NCI-H2107 treated with DMSO at 0.1 percent for 48 hours (cell line): ENCODE measurements around the gene PKD2.
A peak's percentile ranks its signal among the peaks of the same experiment; 100 is the strongest.
"Not testable (repeated sequence)": the region's sequence is repeated elsewhere in the genome, so short reads cannot be mapped to it uniquely, and the experiment has no call there.

ENCODE experiments used
- DNase-seq: peaks from one replicate; lab custom pipeline; 2025; ENCODE audit not compliant: unreplicated experiment; lab: John Stamatoyannopoulos, UW

The PKD2 gene

DNA sequence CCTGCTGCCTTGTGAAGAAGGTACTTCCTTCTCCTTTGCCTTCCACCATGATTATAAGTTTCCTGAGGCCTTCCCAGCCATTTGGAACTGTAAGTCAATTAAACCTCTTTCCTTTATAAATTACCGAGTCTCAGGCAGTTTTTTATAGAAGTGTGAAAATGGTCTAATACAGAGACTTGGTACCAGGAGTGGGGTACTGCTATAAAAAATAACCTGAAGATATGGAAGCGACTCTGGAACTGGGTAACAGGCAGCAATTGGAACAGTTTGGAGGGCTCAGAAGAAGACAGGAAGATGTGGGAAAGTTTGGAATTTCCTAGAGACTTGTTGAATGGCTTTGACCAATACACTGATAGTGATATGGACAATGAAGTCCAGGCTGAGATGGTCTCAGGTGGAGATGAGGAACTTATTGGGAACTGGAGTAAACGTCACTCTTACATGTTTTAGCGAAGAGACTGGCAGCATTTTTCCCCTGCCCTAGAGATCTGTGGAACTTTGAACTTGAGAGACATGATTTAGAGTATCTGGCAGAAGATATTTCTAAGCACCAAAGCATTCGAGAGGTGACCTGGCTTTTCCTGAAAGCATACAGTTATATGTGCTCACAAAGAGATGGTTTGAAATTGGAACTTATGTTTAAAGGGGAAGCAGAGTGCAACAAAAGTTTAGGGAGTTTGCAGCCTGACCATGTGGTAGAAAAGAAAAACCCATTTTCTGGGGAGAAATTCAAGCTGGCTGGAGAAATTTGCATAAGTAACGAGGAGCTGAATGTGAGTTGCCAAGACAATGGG lies 18.6 kb downstream of the PKD2 start:
- not testable (repeated sequence) for DNase-seq

DNA sequence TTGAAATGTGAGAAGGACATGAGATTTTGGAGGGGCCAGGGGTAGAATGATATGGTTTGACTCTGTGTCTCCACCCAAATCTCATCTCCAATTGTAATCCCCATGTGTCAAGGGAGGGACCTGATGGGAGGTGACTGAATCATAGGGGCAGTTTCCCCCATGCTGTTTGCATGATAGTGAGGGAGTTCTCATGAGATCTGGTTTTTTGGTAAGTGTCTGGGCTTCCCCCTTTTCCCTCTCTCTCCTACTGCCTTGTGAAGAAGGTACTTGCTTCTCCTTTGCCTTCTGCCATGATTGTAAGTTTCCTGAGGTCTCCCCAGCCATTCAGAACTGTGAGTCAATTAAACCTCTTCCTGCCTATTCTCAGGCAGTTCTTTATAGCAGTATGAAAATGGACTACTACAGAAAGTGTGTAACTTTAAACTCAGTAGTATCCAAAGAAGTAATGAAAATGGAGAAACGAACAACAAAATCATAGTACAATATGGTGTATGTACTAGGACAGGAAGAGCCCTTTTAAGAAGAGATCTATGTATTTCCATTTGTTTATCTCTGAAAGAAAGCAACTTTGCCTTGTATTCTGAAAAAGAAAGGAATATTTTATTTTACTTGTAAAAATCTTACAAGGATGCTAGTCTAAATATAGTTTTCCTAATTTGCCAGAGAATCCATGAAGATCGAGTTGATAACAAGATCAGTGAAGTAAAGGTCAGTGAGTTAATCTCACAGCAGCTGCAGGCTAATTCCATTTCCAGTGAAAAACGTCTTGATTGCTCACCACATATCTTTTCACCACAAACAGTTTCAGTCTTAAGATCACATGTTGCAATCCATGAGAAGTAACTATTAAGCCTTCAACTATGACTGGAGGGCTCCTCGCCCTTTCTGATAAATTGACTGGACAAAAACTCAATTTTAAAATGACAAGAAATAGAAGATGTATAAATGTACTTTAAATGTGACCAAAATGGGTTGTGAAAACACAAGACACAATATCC lies 20.5 kb downstream of the PKD2 start:
- DNase-seq = no peak

DNA sequence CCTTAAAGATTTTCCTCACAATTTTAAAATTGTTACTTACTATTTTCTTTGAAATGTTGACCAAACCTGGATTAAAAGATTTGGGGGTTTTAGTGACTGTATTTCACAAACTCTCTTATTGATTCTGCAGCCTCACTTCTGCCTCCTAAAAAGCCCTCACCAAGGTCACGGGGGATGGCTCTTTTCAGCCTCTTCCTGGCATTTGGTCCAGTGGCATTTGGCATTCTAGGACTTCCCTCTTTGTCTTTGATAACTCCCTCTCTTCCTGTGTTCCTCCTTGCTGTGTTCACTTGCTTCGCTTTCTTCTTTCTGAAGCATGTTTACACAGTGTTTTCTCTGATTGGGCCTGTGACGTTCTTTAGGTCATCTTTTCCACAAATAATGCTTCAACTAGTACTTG lies 21.5 kb downstream of the PKD2 start:
- DNase-seq = no peak

DNA sequence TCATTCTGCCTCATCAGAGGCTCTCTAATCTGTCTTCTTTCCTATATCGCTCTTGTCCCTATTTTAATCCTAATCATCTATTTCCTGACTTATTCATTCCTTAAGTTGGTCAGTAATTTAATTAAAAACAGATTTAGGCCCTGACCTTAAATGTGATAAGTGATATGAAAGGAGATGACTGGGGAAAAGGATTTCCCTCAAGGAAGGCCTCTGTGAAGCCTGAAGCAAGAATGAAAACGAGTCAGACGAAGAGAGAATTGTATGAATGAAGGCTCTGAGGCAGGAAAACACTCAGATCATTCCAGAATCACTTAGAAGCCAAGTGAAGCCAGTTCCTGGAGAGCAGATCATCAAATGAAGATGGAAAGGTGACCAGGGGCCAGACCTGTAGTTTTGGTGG lies 22.1 kb downstream of the PKD2 start:
- DNase-seq = no peak

DNA sequence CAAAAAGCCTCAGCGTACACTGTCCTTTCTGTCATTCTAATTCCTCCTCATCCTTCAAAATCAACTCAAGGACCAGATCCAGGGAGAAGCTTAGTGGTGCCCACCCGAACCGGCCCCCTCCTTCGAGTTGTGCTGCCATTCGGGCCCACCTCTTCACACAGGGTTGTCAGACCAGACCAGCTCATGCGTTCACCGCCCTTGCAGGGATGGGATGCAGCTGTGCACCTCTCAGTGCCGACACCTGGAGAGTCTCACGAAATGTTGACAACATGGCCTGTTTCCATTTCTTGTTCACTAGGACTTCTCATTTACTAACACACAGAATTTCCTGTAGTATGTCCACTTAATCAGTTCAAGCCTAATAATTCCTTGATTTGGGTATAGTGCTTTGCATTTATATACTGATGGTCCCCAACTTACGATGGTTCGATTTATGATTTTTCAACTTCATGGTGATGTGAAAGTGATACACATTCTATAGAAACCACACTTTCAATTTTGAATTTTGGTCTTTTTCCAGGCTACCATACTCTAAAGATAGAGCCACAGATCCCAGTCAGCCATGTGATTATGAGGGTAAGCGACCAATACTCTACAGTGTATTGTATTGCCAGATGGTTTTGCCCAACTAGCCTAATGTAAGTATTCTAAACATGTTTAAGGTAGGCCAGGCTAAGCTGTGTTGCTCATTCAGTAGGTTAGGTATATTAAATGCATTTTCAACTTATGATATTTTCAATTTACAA lies 23.3 kb downstream of the PKD2 start:
- DNase-seq = no peak

DNA sequence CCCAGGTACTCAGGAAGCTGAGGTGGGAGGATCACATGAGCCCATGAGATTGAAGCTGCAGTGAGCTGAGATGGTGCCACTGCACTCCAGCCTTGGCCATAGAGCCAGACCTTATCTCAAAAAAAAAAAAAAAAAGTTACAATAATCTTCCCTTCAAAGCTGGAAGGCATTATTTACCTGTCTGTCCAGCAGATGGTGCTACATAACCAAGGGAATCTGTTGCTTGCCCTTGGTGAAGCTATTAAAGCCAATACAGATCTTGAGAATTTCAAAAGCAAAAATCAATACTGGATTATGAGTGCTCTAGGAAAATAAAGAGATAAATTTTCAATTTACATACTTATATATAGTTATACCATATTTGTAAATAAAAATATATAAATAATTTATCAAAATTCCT lies 25.9 kb downstream of the PKD2 start:
- no peak for DNase-seq

DNA sequence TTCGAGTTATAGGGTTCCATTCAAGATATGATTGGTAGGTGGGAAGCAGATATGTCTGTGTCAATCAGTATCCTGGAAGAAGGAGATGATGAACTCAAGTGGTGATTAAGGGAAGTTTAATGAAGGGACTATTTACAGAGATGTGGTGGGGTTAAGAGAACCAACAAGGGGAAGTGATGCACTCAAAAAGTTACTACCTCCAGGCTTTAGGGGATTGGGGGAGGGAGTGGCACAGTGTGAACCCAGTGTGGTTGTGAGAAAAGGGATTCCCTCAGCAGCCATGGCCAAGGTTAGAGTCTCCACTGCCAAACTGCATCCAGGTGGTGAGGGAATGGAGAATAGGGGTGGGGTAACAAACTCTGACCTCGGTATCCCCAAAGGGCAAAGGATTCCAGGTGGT lies 27.9 kb downstream of the PKD2 start:
- DNase-seq = no peak

DNA sequence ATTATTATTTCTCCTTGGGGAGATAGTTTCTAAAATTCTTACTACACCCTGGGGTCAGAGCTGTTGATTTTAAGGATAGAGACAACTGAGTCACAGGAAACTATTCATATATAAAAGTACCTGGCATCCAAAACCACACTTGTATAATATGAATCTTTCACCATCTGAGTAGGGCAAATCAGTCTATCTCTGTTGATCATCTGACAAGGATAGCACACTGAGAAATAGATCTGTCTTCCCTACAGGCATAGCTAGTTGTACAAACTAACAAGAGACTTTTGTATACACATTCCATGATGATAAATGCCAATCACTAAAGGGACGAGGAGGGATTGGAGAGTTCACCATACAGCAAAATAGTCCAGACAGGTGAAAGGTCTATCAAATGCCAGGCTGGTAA lies 30.0 kb downstream of the PKD2 start:
- no peak for DNase-seq

DNA sequence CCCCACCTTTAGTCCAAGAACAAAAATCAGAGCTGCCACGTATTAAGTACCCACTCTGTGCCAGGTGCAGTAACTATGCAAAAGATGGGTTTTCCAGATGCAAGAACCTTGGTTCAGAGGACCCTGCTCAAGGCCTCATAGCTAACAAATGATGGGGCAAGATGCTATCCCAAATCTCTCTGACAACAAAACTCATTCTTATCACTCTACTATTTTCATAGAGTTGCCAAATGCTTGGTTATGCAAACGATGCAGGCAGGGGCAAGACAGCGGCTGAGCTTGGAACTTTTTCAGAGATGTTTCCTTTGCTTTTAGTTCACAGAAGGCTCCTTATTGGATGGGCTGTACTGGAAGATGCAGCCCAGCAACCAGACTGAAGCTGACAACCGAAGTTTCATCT lies 30.5 kb downstream of the PKD2 start:
- no peak for DNase-seq

DNA sequence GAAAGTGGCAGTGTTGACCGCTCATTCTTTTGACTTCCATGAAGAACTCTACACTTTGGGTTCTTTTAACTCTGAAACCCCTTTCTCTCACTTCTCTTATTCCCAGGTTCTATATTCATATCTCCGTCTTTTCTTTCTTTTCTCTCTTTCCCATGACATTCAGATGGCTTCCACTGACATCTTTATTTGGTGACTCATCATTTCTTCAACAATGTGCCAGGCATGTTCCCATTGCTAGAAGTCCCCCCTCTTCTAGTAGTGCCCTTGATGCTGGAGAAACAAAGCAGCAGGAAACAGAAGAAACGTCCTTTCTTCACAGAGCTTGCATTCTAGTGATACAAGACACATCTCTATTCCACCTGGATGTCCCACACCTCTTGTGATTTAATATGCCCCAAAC lies 33.3 kb downstream of the PKD2 start:
- DNase-seq = no peak

DNA sequence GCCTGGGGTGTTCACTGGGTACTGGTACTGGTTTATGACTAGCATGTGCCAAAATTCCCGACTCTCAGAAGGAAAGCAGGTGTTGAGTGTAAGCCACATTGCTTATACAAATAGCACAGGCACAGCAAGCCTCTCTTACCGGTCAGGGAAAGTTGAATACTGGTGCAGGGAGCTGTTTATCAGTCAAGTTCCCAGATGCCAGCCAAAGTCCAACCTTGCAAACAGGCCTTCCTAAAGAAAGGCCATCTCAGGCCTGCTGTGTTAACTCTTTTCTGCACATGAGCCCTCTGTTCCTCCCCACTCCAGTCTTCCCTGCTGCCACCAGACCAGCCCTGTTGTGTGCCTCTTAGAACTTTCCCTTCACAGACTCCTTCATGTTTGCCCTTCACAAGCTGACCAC lies 34.2 kb downstream of the PKD2 start:
- no peak for DNase-seq

DNA sequence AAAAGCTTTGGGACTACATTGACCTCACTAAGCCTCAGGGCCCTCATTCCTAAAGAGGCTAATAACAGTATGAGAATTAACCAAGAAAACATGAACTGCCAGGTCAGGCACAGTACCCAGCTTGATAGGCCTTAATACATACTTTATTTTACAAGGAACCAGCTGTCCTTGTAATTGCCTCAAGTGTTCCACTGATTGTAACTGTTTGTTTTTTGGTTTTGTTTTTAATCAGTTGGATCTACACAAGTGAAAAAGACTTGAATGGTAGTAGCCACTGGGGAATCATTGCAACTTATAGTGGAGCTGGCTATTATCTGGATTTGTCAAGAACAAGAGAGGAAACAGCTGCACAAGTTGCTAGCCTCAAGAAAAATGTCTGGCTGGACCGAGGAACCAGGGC lies 35.6 kb downstream of the PKD2 start:
- no peak for DNase-seq

DNA sequence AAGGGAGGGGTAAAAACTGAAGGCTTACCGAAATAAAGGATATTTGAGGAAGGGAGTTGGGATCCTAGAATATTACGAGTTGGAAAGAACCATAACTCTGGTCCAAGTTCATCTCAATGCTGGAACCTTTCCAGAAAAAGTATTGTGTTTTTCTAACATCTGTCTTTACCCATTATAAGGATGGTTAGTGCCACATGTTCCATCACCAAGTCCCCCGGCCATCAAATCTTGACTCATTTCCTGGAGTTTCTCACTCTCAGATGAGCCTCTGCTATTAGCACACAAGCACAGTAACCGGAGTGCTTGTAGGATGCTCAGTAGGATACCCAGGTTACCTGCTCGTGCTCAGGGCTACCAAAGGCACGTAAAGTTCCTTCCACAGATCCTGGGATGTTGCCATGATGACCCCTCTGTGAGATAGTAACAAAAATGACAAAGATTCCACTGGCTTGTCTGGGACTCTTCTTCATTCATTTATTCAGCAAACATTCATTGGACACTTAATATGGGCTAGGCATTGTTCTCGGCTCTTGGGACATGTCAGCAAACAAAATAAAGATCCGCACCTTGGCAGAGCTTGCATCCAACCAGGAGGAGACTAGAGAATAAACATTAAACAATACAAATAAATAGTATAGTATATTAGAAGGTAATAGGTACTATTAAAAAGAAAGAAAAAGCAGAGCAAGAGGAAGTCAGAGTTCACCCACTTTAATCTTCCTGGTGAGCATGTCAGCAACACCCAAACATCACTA lies 36.3 kb downstream of the PKD2 start:
- DNase-seq = no peak

DNA sequence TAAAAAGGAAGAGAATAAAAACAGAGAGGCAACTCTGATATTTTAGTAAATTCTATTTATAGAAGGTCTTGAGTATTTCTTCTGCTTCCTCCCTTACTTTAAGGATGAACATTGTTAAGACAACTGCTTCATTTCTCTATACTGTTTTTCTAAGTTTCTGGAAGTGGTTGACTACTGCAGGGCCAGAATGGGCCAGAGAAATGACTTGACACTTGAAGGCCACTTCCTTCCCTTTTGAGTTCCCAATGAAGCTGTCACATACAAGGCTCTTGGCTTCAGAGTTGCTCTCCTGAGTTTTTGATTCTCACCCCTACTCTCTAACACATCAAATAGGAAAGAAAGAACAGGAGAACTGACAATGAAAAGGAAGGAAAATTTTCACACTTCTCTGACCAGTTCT lies 37.6 kb downstream of the PKD2 start:
- DNase-seq = no peak

DNA sequence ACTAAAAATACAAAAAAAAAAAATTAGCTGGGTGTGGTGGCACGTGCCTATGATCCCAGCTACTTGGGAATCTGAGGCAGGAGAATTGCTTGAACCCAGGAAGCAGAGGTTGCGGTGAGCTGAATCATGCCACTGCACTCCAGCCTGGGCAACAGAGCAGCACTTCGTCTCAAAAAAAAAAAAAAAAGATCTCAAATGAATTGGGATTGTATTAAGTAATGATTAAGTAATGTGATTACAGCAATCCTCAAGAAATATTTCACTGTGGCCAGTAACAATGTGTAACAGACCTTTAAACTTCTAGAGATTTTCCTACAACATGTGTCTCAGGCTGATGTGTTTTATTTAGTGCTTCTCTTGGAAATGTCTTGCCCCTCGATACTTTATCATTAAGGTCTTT lies 46.8 kb downstream of the PKD2 start:
- no peak for DNase-seq

DNA sequence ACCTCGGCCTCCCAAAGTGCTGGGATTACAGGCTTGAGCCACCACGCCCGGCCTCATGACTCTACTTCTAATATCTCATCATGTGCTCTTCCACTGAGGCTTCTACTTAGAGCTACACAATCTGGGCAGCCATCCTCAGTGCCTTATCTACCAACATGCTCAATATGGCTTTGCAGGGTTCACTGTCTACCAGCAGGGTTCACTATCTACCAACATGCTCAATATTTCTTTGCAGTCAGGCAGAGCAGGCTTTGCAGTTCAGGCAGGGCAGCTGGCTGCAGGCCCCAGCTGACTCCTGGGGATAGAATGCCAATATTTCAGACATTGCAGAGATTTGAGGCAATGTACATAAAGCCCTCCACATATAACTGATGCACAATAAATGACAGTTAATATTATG lies 47.5 kb downstream of the PKD2 start:
- DNase-seq = peak; percentile 0

DNA sequence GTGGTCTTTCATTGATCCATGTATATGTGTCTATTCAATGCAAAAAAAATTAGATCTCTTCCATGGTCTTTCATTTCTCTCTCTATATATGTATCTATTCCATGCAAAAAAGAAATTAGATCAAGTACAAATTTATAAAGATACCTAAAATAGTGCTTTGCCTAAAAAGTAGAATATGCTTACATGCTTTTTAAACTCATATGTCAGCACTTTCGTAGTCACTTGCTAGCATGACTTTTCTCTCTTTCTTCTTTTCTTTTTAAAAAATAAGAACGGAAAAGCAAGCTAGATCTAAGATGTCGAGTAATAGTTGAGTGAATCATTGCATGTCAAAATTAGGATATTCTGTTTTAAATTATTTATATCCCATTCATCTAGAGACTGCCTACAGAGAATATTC lies 50.9 kb downstream of the PKD2 start:
- no peak for DNase-seq

DNA sequence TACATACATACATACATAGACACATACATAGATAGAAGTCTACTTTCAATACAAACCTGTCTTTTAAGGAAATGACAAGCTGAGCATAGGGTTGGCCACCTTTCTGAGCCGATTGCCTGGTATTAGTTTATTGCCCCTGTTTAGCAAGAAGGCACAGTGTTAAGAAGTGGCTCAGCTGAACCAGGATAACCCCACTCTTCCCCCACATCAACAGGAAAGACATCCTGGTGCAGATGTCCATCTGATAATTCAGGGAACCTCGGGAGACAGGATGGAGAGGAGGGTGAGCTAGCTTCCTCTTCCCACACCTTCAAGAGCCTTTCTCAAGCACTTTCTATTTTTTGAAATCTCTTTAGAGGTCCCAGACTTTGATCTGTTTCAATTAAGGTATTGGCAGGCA lies 52.3 kb downstream of the PKD2 start:
- DNase-seq = no peak

DNA sequence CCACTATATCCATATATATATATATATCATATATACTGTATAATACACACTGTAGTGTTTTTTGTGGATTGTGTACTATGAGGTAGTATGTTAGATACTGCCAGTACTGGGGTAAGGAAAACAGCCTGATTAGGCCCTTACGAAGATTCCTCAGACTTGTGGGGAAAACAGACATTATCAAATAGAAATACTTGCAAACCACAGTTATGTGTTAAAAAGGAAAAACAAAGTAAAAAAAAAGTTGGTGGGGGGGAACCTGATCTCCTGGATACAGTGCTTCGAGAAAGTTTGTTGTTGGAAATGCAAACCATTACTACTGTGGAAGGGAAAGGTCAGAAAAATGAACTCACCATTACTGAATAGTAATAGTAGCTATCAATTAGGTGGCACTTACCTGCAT lies 53.0 kb downstream of the PKD2 start:
- no peak for DNase-seq

DNA sequence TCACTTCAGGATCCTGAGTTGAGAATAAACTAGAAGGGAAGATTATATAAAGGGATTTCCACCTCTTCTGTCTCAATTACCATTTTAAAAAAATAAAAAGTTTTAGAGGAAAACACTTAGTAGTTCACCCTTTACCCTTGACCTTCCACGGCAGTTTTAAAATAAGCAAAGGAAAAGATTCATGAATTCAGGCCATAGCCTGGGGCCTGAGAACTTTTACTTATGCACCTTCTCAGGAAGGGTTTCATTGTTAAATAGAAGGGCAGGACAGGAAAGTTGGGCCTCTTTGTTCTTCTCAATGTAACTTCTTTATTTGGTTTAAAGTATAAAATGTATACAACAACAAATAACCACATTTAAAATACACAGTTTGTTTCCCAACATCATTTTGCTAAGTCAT lies 54.9 kb downstream of the PKD2 start:
- DNase-seq = no peak

DNA sequence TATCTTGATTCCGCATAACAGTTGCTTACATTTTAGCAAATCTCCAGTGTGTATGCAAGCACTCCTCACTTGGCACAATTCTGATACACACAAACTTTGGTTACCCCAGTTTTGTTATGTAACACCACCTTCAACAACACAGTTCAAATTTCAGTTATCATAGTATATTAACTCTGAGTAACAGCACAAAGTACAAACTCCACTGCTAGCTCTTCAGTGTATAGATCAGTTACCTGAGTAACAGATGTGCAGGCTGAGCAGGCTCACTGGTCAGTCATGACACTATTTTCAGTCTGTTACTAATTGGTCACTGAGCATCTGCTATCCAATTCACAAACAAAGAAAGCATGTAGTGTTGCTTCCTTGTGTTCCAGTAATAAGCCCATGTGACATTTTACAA lies 55.4 kb downstream of the PKD2 start:
- DNase-seq = no peak
